HG03159 (cell line): Measurements from ENCODE around the gene ACER1.
"Not testable (repeated sequence)": the region's sequence is repeated elsewhere in the genome, so short reads cannot be mapped to it uniquely, and the experiment has no call there.

Source experiments
- ATAC-seq: cut with Tn5 transposase; IDR thresholded peaks from one replicate; pipeline ENCODE4 v1.9.1; 2021; ENCODE audit warnings: mild to moderate bottlenecking, moderate library complexity; ENCODE audit not compliant: unreplicated experiment

ACER1 gene

DNA sequence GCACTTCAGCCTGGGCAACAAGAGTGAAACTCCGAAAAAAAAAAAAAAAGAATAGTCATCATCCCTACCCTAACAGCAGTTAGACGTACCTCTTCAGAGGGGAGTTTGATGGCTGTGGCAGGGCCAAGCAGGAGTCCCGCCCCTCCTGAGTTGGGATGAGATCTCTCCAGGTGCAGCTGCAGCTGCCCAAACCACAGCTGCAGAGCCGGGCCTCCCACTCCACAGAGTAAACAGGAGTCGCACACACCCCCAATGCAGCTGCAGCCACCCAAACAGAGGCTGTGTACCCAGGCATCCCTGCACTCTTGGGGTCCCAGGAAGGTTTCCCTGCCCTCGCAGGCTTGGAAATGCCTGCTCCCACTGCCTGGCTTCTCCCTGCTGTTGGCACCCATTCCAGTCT, 36.2 kb downstream of the ACER1 start:
- ATAC-seq: no peak

DNA sequence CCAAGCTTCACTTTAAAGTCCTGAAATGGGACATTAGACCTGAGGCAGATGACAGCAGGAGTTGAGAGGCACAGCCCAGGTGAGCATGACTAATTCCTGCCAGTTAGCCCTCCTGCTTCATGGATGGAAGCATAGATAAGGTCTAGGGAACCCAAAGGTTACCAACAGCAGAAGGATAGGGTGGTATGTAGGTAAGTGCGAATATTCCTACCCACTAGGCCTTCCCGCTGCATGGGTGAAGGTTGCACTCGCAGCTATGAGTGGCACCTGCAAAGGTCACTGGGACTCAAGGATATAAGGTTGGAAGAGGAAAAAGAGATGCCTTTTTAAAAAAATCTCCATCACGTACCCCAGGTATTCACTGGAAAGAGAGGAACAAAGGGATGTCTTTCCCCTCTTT, 41.4 kb downstream of the ACER1 start:
- no peak for ATAC-seq

DNA sequence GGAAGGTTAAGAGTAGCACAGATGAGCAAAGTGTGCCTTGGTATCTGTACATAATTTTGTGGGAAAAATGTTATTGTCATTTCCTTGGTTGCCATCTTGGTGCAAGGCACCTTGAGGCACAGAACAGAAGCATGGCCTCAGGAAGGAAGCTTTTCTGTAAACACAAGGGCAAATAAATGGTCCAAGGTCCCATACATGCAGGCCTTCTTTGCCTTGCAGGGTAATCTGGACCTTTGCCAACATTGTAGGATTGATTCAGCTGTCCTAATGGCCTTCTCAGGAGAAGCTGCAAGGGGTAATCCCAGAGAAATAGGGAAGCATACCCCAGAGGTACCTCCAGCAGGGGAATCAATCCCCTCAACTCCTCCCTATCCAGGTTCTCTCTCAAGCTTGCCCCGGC, 44.7 kb downstream of the ACER1 start:
- no peak for ATAC-seq

DNA sequence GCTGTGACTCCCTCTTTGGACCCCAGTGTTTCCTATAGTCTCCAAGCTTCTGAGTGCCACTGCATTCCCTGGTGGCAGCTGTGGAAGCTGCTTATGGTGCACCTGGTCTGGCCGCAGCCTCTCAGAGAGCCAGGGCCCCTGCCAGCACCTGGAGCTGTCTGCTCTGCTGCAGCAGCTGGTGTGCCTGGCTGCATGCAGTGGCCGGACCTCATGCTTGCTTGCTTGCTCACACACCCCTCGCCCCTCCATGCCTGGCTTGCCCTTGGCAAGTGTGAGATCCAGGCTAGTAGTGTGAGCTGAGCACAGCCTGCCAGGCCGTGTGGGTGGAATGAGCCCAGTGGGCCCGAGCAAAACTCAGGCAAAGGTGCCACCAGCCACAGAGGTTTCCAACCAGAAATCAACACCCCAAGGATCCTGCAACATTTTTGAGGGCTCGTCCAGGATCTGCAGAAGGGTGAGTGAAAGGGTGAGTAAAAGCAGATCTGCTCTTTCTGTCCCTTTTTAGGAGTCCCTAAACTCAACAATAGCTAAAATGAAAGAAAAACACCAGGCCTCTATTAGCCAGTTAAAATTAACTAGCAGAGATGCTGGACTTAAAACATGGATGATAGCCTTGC, 46.0 kb downstream of the ACER1 start:
- no peak for ATAC-seq

DNA sequence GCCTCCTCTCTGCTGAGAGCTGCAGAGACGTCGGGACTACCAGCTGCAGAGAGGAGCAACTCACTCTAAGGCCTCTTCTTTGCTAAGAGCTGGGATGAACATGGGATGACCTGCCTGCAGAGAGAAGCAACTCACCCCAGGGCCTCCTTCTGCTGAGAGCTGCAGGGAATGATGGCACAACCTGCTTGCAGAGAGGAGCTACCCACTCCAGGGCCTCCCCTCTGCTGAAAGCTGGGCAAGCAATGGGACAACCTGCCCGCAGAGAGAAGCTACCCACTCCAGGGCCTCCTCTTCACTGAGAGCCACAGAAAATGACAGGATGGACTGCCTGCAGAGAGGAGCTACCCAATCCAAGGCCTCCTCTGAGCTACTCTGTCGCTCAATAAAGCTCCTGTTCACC, 46.7 kb downstream of the ACER1 start:
- no peak for ATAC-seq

DNA sequence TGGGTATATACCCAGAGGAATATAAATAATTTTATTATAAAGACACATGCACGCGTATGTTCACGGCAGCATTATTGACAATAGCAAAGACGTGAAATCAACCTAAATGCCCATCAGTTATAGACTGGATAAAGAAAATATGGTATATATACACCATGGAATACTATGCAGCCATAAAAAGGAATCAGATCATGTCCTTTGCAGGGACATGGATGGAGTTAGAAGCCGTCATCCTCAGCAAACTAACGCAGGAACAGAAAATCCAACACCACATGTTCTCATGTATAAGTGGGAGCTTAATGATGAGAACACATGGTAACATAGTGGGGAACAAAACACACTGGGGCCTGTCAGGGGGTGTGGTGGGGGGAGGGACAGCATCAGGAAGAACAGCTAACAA, 51.0 kb downstream of the ACER1 start:
- not testable (repeated sequence) for ATAC-seq

DNA sequence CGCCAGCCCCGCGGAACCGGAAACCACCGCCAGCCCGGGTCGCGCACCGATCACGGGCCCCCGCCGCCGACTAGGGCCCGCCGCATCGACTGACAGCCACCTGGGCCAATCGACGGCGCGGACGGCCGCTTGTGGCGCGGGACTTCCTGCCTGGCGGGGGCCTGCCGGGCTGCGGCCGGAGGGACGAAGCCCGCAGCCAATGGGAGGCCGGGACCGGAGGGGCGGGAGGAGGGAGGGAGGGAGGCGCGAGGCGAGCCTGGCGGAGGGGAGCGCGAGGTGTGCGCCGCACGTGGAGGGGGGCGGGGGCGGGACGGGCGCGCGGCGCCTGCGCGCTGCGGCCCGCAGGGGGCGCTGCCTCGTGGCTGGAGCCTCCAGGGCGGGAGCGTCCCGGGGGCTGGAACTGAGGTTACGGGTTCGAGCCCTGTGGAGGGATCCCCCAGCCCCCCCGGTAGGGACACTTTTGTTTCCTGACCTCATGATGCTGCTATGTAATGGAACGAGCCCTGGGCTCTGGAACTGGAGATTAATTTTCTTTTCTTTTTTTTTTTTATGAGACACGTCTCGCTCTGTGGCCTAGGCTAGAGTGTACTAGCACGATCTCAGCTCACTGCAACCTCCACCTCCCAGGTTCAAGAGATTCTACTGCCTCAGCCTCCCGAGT, 53.4 kb downstream of the ACER1 start, which contains the start of gene MLLT1:
TSS of gene MLLT1 (minus strand) at position 45 of the 661 bp plus-strand sequence. CDS start 191 bp downstream, outside the sequence.
- ATAC-seq: peak; percentile 91

DNA sequence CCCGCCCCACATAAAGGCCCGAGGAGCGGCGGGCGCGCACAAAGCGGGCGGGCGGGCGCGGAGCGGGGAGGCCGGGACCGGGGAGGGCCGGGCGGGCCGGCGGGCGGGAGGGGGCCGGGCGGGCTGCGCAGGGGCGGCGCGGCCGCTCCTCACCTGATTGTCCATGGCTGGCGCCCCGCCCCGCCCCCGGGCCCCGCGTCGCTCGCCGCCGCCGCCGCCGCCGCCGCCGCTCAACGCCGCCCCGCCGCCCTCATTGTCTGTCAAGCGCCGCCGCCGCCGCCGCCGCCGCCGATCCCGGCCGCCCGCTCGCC, 53.8 kb downstream of the ACER1 start:
- no peak for ATAC-seq

DNA sequence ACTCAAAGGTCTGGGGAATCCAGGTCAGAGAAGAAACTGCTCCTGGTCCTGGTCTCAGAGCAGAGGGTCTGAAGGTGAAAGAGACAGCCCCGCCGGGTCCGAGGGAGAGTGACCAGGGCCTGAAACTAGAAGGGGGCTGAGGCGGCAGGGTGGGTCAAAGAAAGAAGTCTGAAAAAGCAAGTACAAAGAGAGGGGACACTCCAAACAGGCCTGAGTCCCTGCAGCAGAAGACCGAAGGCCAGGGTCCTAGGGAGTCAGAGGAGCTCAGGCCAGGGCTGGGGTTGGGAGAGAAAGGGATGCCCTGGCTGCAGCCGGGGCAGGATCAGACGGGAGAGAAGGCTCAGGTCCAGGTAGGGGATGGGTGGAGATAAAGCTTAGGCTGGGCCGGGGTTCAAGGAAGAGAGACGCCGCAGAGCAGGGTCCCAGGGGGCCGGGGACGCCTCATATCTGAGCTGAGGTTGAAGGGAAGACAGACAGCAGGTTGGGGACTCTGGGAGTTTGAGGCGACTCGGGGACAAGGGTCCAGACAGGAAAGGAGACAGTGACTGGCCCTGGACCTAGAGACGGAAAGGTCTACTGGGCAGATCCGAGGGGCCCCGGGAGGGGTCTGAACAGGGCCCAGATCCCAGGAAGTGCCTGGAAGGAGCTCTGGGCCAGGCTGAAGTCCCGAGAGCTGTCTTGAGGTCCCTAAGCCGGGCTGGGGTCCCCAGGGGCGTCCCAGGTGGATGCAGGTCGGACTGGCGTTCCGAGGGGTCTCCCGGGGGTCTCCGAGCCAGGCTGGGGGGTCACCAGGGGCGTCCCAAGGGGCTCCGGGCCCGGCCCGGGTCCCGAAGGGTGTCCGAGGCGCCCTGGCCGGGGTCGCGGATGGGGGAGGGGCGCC, 54.4 kb downstream of the ACER1 start:
- no peak for ATAC-seq

DNA sequence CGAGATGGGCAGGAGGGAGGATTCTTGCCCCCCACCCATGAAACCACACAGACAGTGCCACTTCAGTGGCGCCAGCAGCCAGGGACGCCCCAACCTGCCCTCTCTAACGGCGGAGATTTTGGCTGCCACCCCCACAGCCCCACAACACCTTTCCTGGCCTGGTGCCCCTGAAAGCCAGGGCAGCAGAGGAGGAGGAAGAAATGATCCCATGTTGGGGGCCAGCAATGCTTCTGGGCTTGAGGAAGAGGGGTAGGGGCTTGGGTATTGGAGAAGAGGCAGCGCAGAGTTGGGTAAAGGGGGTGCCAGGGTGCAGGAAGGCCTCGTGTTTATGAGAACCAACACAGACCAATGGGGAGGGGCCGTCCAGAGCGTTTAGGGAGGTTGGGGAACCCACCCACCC, 55.4 kb downstream of the ACER1 start:
- no peak for ATAC-seq

DNA sequence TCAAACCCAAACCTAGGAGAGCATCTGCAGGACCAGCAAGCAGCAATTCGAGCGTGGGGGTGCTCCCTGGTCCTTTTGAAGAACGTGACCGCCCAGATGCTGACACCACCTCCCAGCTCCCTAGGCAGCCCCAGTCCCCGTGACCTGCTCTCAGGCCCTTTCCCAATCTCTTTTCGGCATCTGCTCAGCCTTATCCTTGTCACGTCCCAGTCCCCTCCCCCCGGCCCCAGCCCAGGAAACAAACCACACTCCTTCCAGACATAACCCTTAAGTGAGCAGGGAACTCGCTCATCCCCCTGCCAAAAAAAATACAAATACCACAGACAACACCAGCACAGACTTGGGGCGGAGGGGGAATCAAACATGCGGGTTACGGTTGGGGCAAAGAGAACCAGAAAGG, 57.0 kb downstream of the ACER1 start:
- no peak for ATAC-seq

DNA sequence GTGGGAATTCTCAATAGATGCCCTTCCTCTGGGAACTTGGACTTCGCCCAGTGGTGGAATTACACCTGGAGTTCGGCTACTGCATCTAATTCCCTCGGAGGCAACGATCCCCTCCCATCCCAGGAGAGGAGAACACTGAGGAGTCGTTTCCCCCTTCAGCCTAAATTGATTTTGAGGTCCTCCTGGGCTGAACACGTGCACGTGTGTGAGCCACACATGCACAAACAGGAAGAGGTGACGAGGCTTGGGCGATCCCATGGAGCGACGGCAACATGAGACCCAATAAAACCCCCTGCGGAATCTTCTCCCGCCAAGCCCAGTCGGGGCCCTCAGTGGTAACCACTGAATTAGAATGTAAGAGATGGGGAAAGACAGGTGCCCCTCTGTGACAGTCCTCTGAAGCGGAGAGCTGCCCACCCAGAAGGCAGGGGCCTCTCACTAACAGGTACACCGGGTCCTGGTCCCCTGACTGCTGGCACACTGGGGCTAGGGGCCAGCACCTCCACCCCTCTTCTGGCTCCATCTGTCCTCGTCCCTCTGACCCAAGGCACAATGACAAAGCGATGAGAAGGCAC, 58.2 kb downstream of the ACER1 start:
- no peak for ATAC-seq

DNA sequence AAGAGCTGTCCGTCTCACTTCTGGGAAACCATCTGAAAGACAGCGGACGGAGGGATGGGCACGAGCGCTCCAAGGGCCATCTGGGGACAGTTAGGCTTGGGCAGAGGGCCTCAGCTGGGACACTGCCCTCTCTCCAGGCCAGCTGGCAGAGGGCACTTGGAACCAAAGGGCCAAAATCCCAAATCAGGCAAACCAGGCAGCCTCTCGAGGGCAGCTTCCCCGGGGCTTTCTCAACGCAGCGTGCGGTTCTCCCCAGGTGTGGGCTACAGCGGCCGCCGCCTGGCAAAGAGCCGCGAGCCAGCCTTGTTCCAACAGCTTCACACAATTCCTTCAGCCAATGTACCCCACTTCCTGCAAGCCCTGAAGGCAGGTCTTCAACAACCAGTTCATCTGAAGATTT, 58.7 kb downstream of the ACER1 start:
- no peak for ATAC-seq

DNA sequence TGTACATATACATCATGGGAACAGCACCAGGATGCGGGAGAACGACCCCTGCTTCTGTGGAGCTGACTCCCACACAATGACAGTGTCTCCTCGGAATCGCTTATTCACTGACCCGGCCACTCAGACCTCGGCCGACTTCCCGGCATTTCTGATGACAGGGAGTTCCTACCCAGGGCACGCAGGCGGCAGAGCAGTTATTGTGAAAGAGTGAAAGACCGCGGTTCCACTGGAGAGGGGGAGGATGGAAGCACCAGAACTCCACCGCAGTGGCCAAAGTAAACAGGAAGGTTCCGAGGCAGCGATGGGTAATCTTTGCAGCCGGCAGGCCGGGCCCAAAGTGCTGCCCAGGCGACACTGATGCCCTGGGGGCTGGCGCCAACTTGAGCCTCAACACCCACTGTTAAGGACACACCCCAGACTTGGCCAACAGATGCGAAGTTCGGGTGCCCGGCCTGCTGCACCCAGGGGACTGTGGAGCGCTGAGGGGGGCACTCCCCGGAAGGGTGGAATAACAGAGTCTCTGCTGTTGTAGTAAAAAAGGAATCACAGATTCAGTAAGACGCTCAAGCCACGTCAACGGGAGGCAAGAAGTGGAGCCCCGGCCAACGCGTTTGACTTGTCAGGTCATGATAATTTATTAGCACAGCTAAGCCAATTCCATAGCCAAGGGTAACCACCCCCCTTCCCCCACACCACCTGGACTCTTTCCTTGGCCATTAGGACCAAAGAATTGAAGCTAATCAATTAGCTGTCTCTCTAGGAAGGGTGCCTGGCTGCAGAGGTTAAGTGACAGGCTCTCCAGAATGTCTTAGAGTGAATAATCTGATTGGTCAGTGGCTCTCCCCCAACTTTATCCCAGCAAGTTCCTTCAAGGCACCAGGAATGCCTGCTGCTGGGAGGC, 59.5 kb downstream of the ACER1 start:
- ATAC-seq: no peak

DNA sequence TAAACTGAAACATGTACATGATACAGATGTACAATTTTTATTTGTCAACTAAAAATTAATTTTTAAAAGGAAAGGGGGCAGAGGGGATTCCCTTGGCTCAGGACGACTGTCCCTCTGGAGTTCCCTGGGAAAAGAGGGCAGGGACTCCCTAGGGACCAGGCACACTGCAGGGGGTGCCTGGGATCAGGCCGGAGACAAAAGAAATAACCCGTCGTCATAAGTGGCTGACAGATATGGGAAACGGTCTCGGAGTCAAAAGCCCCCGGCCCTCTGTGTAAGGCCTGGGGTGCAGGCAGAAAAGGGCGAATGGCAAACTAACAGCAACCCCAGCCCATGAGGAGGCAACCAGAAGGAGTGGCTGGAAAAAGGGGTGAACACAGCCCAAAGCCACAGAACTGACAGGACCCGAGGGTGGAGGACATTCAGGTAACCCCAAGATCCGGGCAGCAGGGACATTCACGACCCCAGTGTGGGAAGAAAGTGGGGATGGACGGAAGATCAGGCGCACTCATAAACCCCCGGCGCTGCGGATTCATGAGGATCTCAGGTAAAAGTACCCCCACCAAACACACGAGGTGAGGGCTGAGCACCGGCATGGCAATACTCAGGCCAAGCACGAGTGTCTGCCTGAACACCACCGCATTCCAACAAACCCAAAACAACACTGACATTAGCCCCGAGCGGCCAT, 60.4 kb downstream of the ACER1 start:
- ATAC-seq: no peak

DNA sequence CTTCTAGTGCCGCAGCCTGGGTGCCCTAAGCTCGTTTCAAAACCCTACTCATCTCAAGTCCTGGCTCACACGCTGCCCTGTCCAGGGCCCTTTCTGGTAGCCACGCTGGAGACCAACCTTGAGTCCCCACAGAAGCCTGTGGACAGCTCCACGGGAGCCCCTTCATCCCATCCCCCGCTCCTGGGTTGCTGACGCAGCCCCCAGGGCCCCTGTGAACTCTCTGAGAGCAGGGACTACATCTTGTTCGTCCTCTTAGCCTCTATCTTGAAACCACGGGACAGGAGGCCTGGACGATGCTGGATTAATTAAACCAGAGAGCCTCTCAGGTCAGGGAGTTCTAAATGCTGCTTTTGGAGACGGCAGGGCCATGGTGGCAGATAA, 61.0 kb downstream of the ACER1 start:
- no peak for ATAC-seq

DNA sequence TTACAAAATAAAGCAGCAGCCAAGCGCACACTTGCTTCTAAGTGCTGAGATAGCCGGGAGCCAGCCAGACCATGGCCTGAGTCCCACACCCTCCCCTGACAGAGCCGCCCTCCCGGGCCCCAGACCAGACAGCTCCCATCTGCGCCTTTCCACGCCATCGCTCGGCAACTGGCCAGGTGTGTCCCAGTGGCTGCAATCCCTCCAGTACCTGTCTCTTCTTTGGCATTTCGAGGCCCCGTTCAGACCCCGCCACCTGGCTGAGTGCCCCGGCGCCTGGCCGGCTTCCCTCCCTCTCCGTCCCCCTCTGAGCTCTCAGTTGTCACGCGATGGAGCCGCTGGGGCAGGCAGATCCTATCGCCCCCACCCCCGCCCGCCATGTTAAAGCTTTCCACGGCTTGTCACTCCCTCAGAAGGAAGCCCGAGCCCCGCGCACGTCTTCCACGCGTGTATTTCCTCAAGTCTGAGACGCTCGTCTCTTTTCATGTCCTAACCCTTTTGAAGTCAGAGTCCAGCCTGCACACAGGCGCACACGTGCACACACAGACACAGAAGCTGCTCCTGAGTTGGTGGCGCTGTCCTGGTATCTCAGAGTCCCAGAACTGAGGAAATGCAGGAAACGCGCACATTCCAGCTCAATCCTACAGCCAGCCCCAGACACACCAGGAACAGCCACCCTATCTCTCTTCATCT, 61.5 kb downstream of the ACER1 start:
- ATAC-seq: no peak

DNA sequence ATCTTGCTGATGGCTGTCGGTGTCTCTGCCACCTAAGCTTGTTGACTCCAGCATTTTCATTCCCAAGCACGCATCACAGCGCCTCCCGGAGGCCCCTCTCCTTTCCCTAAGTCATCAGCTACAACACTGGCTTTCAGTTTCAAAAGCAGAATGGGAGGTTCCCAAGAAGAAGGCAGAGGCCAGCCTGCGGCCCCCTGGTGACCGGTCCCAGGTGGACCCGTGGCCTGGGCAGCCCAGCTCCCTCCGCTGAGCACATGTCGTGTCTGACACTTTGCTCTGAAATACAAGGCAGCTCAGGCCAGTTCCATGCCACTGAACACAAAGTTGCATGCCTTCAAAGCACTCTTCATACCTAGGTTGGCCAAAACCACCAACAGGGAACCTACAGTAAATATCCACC, 62.2 kb downstream of the ACER1 start:
- ATAC-seq: no peak

DNA sequence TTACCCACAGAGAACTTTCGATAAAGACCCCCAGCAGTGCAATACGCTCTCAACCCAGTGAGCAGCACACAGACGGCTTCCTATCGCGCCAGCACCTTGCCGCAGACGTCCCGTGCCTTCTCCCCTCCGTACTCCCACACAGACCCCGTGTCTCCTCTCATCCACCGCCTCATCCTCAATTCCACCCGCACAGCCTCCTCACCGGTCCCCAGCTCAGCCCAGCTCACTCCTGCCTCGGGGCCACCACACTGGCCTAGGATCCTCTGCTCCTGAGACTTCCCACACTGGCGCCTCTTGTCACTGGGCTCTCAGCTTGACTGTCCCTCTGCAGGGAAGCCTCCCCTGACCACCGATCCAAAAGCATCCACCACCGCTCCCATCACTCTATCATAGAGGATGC, 62.6 kb downstream of the ACER1 start:
- ATAC-seq: no peak
